ENCODE data around the gene PGM2.

The PGM2 gene

DNA sequence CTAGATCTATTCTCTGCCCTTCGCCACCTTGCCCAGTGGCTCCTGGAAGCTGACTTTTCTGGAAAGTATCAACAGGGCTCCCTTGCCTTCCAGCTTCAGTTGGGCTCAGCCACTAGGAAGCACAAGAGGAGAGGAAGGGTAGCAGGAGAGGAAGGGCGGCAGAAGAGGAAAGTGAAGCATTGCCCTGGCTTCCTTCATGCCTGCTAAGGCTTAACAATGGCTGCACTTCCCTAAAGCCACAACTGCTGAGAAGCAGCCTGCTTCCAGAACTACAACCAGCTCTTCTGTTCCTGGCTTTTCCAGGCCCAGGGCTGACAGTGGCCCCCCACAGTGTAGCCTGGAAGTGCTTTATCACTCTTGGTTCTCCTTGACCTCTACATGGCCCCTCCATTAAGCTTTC is 29.1 kb upstream of the PGM2 start:
- no peak for ATAC-seq (ENCODE audit: low read depth)
- H3K4me3 ChIP-seq (ENCODE audit: severe bottlenecking): no peak overlapping the region
- TF ChIP-seq, protein P1, sequence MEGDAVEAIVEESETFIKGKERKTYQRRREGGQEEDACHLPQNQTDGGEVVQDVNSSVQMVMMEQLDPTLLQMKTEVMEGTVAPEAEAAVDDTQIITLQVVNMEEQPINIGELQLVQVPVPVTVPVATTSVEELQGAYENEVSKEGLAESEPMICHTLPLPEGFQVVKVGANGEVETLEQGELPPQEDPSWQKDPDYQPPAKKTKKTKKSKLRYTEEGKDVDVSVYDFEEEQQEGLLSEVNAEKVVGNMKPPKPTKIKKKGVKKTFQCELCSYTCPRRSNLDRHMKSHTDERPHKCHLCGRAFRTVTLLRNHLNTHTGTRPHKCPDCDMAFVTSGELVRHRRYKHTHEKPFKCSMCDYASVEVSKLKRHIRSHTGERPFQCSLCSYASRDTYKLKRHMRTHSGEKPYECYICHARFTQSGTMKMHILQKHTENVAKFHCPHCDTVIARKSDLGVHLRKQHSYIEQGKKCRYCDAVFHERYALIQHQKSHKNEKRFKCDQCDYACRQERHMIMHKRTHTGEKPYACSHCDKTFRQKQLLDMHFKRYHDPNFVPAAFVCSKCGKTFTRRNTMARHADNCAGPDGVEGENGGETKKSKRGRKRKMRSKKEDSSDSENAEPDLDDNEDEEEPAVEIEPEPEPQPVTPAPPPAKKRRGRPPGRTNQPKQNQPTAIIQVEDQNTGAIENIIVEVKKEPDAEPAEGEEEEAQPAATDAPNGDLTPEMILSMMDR (IDR thresholded peaks at IDR 0.05; ENCODE audit: poor library complexity, severe bottlenecking): no peak
- no peaks in the 10 kb centered on the region for H3K4me1 ChIP-seq (ENCODE audit: insufficient read depth, poor library complexity, severe bottlenecking)
- no peak overlapping the region for H3K27ac ChIP-seq (ENCODE audit: poor library complexity, severe bottlenecking)
- no peaks in the 10 kb centered on the region for H3K27me3 ChIP-seq (ENCODE audit: insufficient read depth, poor library complexity, severe bottlenecking)
- peaks cover 2% of the 10 kb centered on the region for H3K9me3 ChIP-seq (ENCODE audit: severe bottlenecking)
- no peaks in the 10 kb centered on the region for H3K36me3 ChIP-seq (ENCODE audit: low read depth)
- no peak for DNase-seq (ENCODE audit: low spot score)

DNA sequence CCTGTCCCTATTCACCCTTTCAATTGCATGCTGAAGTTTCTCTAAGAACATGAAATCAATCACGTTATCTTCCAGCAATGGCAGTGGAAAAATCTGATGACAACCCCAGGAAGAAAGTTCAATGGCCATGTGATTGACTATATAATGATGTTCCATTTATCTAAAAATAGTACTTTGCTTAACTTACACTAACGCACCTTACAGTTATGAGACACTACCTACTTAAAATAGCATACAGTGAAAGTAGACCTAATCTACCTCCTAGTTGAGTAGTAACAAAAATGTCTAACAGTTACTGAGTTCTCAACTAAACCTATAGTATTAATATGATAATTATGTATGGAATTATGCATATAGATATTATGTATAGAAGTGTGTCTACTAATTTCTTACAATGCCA is 28.6 kb upstream of the PGM2 start:
- Histone ChIP-seq H3K4me1 (ENCODE audit: insufficient read depth, poor library complexity, severe bottlenecking) (no peaks in the 10 kb centered on the region), H3K27me3 (ENCODE audit: insufficient read depth, poor library complexity, severe bottlenecking) (no peaks in the 10 kb centered on the region), H3K36me3 (ENCODE audit: low read depth) (no peaks in the 10 kb centered on the region), H3K4me3 (ENCODE audit: severe bottlenecking) (no peak overlapping the region), H3K9me3 (ENCODE audit: severe bottlenecking) (peaks cover 2% of the 10 kb centered on the region), H3K27ac (ENCODE audit: poor library complexity, severe bottlenecking) (no peak overlapping the region)
- TF ChIP-seq, protein P1 (IDR thresholded peaks at IDR 0.05; ENCODE audit: poor library complexity, severe bottlenecking): no peak
- ATAC-seq (ENCODE audit: low read depth): no peak
- DNase-seq (ENCODE audit: low spot score): no peak

DNA sequence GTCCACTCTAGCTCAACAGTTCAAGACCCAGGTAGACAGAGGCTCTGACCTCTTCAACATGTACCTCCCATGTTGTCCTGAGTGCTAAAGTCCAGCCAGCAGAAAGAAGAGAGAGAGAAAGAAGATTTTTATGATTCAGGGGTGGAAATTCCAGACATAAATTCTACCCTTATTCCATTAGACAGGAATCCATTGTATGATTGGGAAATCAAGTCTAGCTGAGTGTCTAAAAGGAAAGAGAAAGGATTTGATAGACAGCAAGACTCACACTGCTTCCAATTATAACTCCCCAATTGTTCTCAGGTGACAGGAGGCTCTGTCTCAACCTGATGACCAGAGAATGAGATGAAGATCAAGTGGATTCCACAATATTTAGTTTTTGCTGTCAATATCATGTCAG is 27.9 kb upstream of the PGM2 start:
- H3K4me3 ChIP-seq (ENCODE audit: severe bottlenecking): no peak overlapping the region
- H3K4me1 ChIP-seq (ENCODE audit: insufficient read depth, poor library complexity, severe bottlenecking): no peaks in the 10 kb centered on the region
- H3K27me3 ChIP-seq (ENCODE audit: insufficient read depth, poor library complexity, severe bottlenecking): no peaks in the 10 kb centered on the region
- no peak overlapping the region for H3K27ac ChIP-seq (ENCODE audit: poor library complexity, severe bottlenecking)
- TF ChIP-seq, protein P1 (IDR thresholded peaks at IDR 0.05; ENCODE audit: poor library complexity, severe bottlenecking): no peak
- H3K36me3 ChIP-seq (ENCODE audit: low read depth): no peaks in the 10 kb centered on the region
- DNase-seq (ENCODE audit: low spot score) (no peak), ATAC-seq (ENCODE audit: low read depth) (no peak)
- H3K9me3 ChIP-seq (ENCODE audit: severe bottlenecking): no peaks in the 10 kb centered on the region

DNA sequence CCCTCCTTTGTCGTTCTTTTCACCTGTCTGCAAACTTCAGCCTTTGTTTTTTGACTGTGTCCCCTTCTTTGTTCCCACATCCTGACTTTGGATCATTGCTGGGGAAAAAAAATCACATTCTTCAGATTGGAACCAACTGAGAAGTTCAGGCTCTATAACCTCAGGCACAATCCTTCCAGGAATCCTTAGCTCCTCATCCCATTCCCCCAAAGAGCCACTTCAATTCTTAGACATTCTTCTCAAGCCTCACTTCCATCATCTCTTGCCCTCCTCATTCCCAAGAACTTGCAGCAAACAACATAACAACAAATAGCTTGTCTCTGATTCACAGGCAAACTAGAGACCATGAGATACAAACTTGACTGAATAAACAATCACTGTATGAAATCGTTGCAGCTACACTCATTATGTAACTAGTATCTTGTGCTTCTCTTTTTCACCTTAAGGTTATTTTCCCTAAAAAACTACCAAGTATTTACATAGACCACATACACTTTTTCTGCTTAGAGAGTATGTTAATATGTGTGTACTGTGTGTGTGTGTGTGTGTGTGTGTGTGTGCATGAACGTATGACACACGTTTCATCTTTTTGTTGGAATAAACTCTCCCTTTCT is 26.4 kb upstream of the PGM2 start:
- Histone ChIP-seq H3K4me3 (ENCODE audit: severe bottlenecking) (no peak overlapping the region), H3K9me3 (ENCODE audit: severe bottlenecking) (no peaks in the 10 kb centered on the region), H3K4me1 (ENCODE audit: insufficient read depth, poor library complexity, severe bottlenecking) (no peaks in the 10 kb centered on the region), H3K27ac (ENCODE audit: poor library complexity, severe bottlenecking) (no peak overlapping the region), H3K36me3 (ENCODE audit: low read depth) (no peaks in the 10 kb centered on the region), H3K27me3 (ENCODE audit: insufficient read depth, poor library complexity, severe bottlenecking) (no peaks in the 10 kb centered on the region)
- DNase-seq (ENCODE audit: low spot score) (no peak), ATAC-seq (ENCODE audit: low read depth) (no peak)
- TF ChIP-seq, protein P1 (IDR thresholded peaks at IDR 0.05; ENCODE audit: poor library complexity, severe bottlenecking): no peak

DNA sequence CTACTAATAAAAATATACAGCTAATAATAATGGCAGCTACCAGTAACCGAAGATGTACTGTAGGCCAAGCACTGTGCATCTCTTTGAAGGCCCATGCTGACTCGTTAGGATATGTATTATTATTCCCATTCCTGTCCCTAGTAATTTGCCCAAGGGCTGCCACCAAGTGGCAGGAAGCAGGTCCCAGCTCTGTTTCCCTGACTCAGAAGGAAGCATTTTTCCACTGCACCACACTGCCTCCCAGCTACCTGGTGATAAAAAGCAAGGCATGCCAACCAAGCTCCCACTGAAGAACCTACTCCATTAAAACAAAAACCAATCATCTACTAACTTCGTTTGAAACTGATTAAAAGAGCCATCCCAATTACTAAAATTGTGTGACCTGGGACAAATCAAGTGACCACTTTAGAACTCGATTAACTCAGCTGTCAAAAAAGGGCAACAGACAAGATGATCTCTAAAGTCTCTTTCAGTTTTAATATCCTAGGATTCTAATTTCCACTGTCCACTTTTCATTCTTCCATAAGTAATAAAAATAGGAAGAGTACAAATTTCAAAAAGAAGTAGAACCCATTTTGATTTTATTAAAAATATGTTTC is 24.3 kb upstream of the PGM2 start:
- H3K9me3 ChIP-seq (ENCODE audit: severe bottlenecking): no peaks in the 10 kb centered on the region
- DNase-seq (ENCODE audit: low spot score) (no peak), ATAC-seq (ENCODE audit: low read depth) (peak; percentile 98)
- no peak overlapping the region for H3K27ac ChIP-seq (ENCODE audit: poor library complexity, severe bottlenecking)
- H3K27me3 ChIP-seq (ENCODE audit: insufficient read depth, poor library complexity, severe bottlenecking): no peaks in the 10 kb centered on the region
- H3K4me1 ChIP-seq (ENCODE audit: insufficient read depth, poor library complexity, severe bottlenecking): no peaks in the 10 kb centered on the region
- TF ChIP-seq, protein P1 (IDR thresholded peaks at IDR 0.05; ENCODE audit: poor library complexity, severe bottlenecking): peak; percentile 93
- H3K36me3 ChIP-seq (ENCODE audit: low read depth): no peaks in the 10 kb centered on the region
- no peak overlapping the region for H3K4me3 ChIP-seq (ENCODE audit: severe bottlenecking)
